T47D (cell line): ENCODE data around the gene CEP63.

ENCODE experiments used
- DNase-seq, 2 experiments: peaks; one replicate each; pipeline versions ENCODE4 v3.0.0 to v3.0.0-alpha.2; 2011 to 2012; ENCODE audit warnings: low read depth in 1 of 2, low spot score in 1 of 2
- JUND ChIP-seq: IDR thresholded peaks from 2 replicates; pipeline ENCODE4 v1.6.1; 2012; ENCODE audit warnings: low read depth
- in situ Hi-C: cut with HindIII; loops from 2 replicates; pipeline ENCODE4 v1.10.0; 2016; ENCODE audit warnings: low sequenced_read_pairs, low pct_unique_long_range_greater_than_20kb

Gene CEP63

GRCh38 chr3:134496471-134497071, 10.7 kb downstream of the CEP63 start:
- in situ Hi-C loops: no loop called here
- DNase-seq: no peak
- TF ChIP-seq JUND: no peak

GRCh38 chr3:134503266-134503665, 17.4 kb downstream of the CEP63 start:
- DNase-seq: no peak
- in situ Hi-C loops: no loop called here
- no peak for TF ChIP-seq JUND

GRCh38 chr3:134504132-134504531, 18.3 kb downstream of the CEP63 start:
- in situ Hi-C loops: no loop called here
- DNase-seq: no peak
- no peak for TF ChIP-seq JUND

GRCh38 chr3:134505485-134505884, 19.6 kb downstream of the CEP63 start:
- no peak for TF ChIP-seq JUND
- no peak for DNase-seq
- in situ Hi-C loops: no loop called here

- TF ChIP-seq JUND: no peak
- DNase-seq: no peak
Observed at GRCh38 chr3:134511500-134511899, 25.6 kb downstream of the CEP63 start.

GRCh38 chr3:134516905-134517304, 31.0 kb downstream of the CEP63 start:
- no peak for DNase-seq
- in situ Hi-C loops: no loop called here
- no peak for TF ChIP-seq JUND

More at GRCh38 chr3:134511500-134511899, 25.6 kb downstream of the CEP63 start:
- in situ Hi-C loops: no loop called here

GRCh38 chr3:134517791-134518190, 31.9 kb downstream of the CEP63 start:
- in situ Hi-C loops: no loop called here
- TF ChIP-seq JUND: no peak
- no peak for DNase-seq

GRCh38 chr3:134522541-134522940, 36.7 kb downstream of the CEP63 start:
- in situ Hi-C loops: no loop called here
- TF ChIP-seq JUND: no peak
- DNase-seq: no peak

- TF ChIP-seq JUND: no peak
- DNase-seq: no peak
- in situ Hi-C loops: no loop called here
Observed at GRCh38 chr3:134525293-134525692, 39.4 kb downstream of the CEP63 start.

- no peak for TF ChIP-seq JUND
- DNase-seq: no peak
- in situ Hi-C loops: no loop called here
Observed at GRCh38 chr3:134526319-134526718, 40.5 kb downstream of the CEP63 start.

- no peak for TF ChIP-seq JUND
- DNase-seq: peak in 1 of 2 experiments; percentile 55
- in situ Hi-C loops: no loop called here
Observed at GRCh38 chr3:134527037-134527436, 41.2 kb downstream of the CEP63 start.

GRCh38 chr3:134527538-134528186, 41.8 kb downstream of the CEP63 start:
- in situ Hi-C loops: no loop called here
- no peak for TF ChIP-seq JUND
- no peak for DNase-seq

- no peak for DNase-seq
- no peak for TF ChIP-seq JUND
Observed at GRCh38 chr3:134533493-134533892, 47.6 kb downstream of the CEP63 start.

More at GRCh38 chr3:134533493-134533892, 47.6 kb downstream of the CEP63 start:
- in situ Hi-C loops: no loop called here
